Stimulated activated naive CD8-positive, alpha-beta T cell treated with anti-CD3 and anti-CD28 coated beads, Interleukin-15, Interleukin-2, amounts not matched to agents 100 U/mL and 50 U/mL, for 24 hours (primary cell): ENCODE measurements around the gene ING4.

Source experiments
- ATAC-seq: fragments of 150-1000 bp; cut with Tn5 transposase; one replicate; pipeline ENCODE4 v1.10.0; 2021
- DNase-seq: peaks from one replicate; pipeline ENCODE4 v3.0.0; 2021

The ING4 gene

GRCh38 chr12:6688543-6688998, 25.7 kb upstream of the ING4 start:
- DNase-seq, result peak; percentile 48
- ATAC-seq, result peak; percentile 4

- no peak for ATAC-seq
- DNase-seq, result no peak
Observed at GRCh38 chr12:6685814-6686213, 22.9 kb upstream of the ING4 start.

- DNase-seq (peak; percentile 52), ATAC-seq (no peak)
Observed at GRCh38 chr12:6684609-6685008, 21.7 kb upstream of the ING4 start.

GRCh38 chr12:6676962-6677361, 14.0 kb upstream of the ING4 start:
- ATAC-seq, result no peak
- DNase-seq, result no peak

- ATAC-seq (no peak), DNase-seq (no peak)
Observed at GRCh38 chr12:6672143-6672542, 9.2 kb upstream of the ING4 start.

- DNase-seq, result no peak
- no peak for ATAC-seq
Observed at GRCh38 chr12:6667559-6668210, 4.8 kb upstream of the ING4 start.

- no peak for ATAC-seq
Observed at GRCh38 chr12:6666211-6666610, 3.3 kb upstream of the ING4 start.

GRCh38 chr12:6664902-6665301, 2.0 kb upstream of the ING4 start:
- DNase-seq (no peak), ATAC-seq (no peak)

More at GRCh38 chr12:6666211-6666610, 3.3 kb upstream of the ING4 start:
- no peak for DNase-seq

GRCh38 chr12:6662602-6662905, 365 bp downstream of the ING4 start:
- DNase-seq (no peak), ATAC-seq (peak; percentile 20)

- ATAC-seq, result no peak
- no peak for DNase-seq
Observed at GRCh38 chr12:6653987-6654386, 8.9 kb downstream of the ING4 start.

- ATAC-seq (no peak), DNase-seq (no peak)
Observed at GRCh38 chr12:6653342-6653741, 9.6 kb downstream of the ING4 start.

GRCh38 chr12:6652391-6652790, 10.5 kb downstream of the ING4 start:
- no peak for DNase-seq
- no peak for ATAC-seq

GRCh38 chr12:6650832-6651231, 12.1 kb downstream of the ING4 start:
- DNase-seq (no peak), ATAC-seq (no peak)

GRCh38 chr12:6647083-6647604, 15.8 kb downstream of the ING4 start, which contains the start of gene ACRBP:
Gene ACRBP, minus strand, starts transcription at chr12:6647432. Its CDS starts 66 bp downstream, at chr12:6647366.
- ATAC-seq (peak; percentile 51), DNase-seq (peak; percentile 56)

GRCh38 chr12:6646276-6647082, 16.4 kb downstream of the ING4 start:
- no peak for ATAC-seq
- DNase-seq, result no peak

- DNase-seq (no peak), ATAC-seq (no peak)
Observed at GRCh38 chr12:6644903-6645302, 18.0 kb downstream of the ING4 start.

- no peak for DNase-seq
- no peak for ATAC-seq
Observed at GRCh38 chr12:6644257-6644596, 18.7 kb downstream of the ING4 start.

- ATAC-seq, result no peak
- DNase-seq, result no peak
Observed at GRCh38 chr12:6643569-6644256, 19.2 kb downstream of the ING4 start.

GRCh38 chr12:6641131-6641530, 21.8 kb downstream of the ING4 start:
- DNase-seq, result no peak
- ATAC-seq, result no peak

- ATAC-seq (no peak), DNase-seq (no peak)
Observed at GRCh38 chr12:6640497-6640896, 22.4 kb downstream of the ING4 start.

- DNase-seq (no peak), ATAC-seq (no peak)
Observed at GRCh38 chr12:6639151-6639801, 23.6 kb downstream of the ING4 start.

- ATAC-seq, result no peak
Observed at GRCh38 chr12:6638305-6638704, 24.6 kb downstream of the ING4 start.

More at GRCh38 chr12:6638305-6638704, 24.6 kb downstream of the ING4 start:
- DNase-seq, result no peak
